SK-N-SH (cell line): ENCODE measurements around the gene PNMA1. TPM values are rescaled to one million over a fixed set of nuclear protein-coding genes. Genes with fewer than 3 reads are reported as not detected.

Source experiments
- CTCF ChIA-PET: fragments of 300-600, 350-600 bp; formaldehyde crosslinking; extraction: SDS; loops from one replicate; lab custom pipeline; 2021; lab: Yijun Ruan, JAX
- POLR2A ChIA-PET: fragments of 350-600 bp; sonication (Branson Sonifier 250); formaldehyde crosslinking; extraction: SDS; loops from one replicate; lab custom pipeline; 2020; ENCODE audit warnings: antibody characterized with exemption, inconsistent platforms; lab: Yijun Ruan, JAX
- DNase-seq: peaks from one replicate; pipeline ENCODE4 v3.0.0; 2012
- H2AFZ ChIP-seq: fragments of 200-600 bp; sonication (generic); 2 replicates; pipeline ENCODE4 v1.8.1; 2016; ENCODE audit warnings: antibody characterized with exemption, mild to moderate bottlenecking, low read depth
- H3F3A ChIP-seq: fragments of 200-600 bp; sonication (generic); replicated peaks from 2 replicates; pipeline ENCODE3; 2016; ENCODE audit warnings: antibody characterized with exemption, mild to moderate bottlenecking; ENCODE audit not compliant: insufficient read depth
- H3K27ac ChIP-seq, 2 experiments: fragments of 200-500 bp in 1 of 2; fragments of 200-600 bp in 1 of 2; sonication (Bioruptor generic) in 1 of 2; sonication (generic), shearing (Covaris generic) in 1 of 2; 2 replicates each; pipeline versions ENCODE4 v1.5.1 to v1.6.1; 2014 to 2016; ENCODE audit warnings: low read depth in 2 of 2, inconsistent platforms in 1 of 2, low read length in 1 of 2, mild to moderate bottlenecking in 1 of 2, mixed read lengths in 1 of 2
- H3K27me3 ChIP-seq: fragments of 200-600 bp; sonication (generic), shearing (Covaris generic); 2 replicates; pipeline ENCODE4 v1.6.1; 2016; ENCODE audit warnings: mixed run types; ENCODE audit not compliant: insufficient read depth
- H3K36me3 ChIP-seq, 2 experiments: fragments of 200-500 bp in 1 of 2; fragments of 200-600 bp in 1 of 2; sonication (Bioruptor generic) in 1 of 2; sonication (generic) in 1 of 2; replicated peaks in 1 of 2; 2 replicates each; pipeline versions ENCODE3 to v1.5.1; 2014 to 2016; ENCODE audit warnings: low read length in 1 of 2, mild to moderate bottlenecking in 1 of 2; ENCODE audit not compliant: insufficient read depth in 2 of 2, control insufficient read depth in 1 of 2
- H3K4me1 ChIP-seq, 2 experiments: fragments of 200-500 bp in 1 of 2; fragments of 200-600 bp in 1 of 2; sonication (Bioruptor generic) in 1 of 2; sonication (generic), shearing (Covaris generic) in 1 of 2; 2 replicates each; pipeline versions ENCODE4 v1.5.1 to v1.6.1; 2014 to 2016; ENCODE audit warnings: low read depth in 1 of 2, low read length in 1 of 2, mixed run types in 1 of 2; ENCODE audit not compliant: insufficient read depth in 2 of 2, control insufficient read depth in 1 of 2
- H3K4me2 ChIP-seq: fragments of 200-600 bp; sonication (generic), shearing (Covaris generic); 2 replicates; pipeline ENCODE4 v1.6.1; 2017; ENCODE audit warnings: mixed run types
- H3K4me3 ChIP-seq, 2 experiments: fragments of 200-500 bp in 1 of 2; fragments of 200-600 bp in 1 of 2; sonication (Bioruptor generic) in 1 of 2; sonication (generic), shearing (Covaris generic) in 1 of 2; 2 replicates each; pipeline versions ENCODE4 v1.5.1 to v1.8.1; 2014 to 2016; ENCODE audit warnings: low read depth in 2 of 2, inconsistent platforms in 1 of 2, low read length in 1 of 2, mild to moderate bottlenecking in 1 of 2, mixed read lengths in 1 of 2, moderate library complexity in 1 of 2
- H3K79me2 ChIP-seq: fragments of 200-600 bp; sonication (generic); 2 replicates; pipeline ENCODE4 v1.8.1; 2017; ENCODE audit warnings: mild to moderate bottlenecking; ENCODE audit not compliant: insufficient read depth
- H3K9ac ChIP-seq: fragments of 200-600 bp; sonication (generic); 2 replicates; pipeline ENCODE4 v1.6.1; 2017; ENCODE audit warnings: mixed run types
- H3K9me2 ChIP-seq: fragments of 200-600 bp; sonication (generic); 2 replicates; pipeline ENCODE4 v1.6.1; 2017; ENCODE audit warnings: mixed run types
- H3K9me3 ChIP-seq: fragments of 200-600 bp; sonication (generic); 2 replicates; pipeline ENCODE4 v1.6.1; 2017; ENCODE audit warnings: mixed run types, mild to moderate bottlenecking, moderate library complexity
- H4K20me1 ChIP-seq: fragments of 200-600 bp; sonication (generic); 2 replicates; pipeline ENCODE4 v1.6.1; 2017; ENCODE audit warnings: mild to moderate bottlenecking, mixed run types; ENCODE audit not compliant: insufficient read depth
- ELF1 ChIP-seq: IDR thresholded peaks from 2 replicates; pipeline ENCODE4 v1.4.0; 2012
- EP300 ChIP-seq, 2 experiments: IDR thresholded peaks; 2 replicates each; pipeline versions ENCODE4 v1.4.0 to v1.6.1; 2012; ENCODE audit warnings: borderline replicate concordance in 1 of 2, low read depth in 1 of 2, low read length in 1 of 2
- EZH2phosphoT487 ChIP-seq: fragments of 200-600 bp; sonication (generic); IDR thresholded peaks from 2 replicates; pipeline ENCODE4 v1.6.1; 2017; ENCODE audit warnings: low read depth, mixed run types, mild to moderate bottlenecking, antibody characterized with exemption, moderate library complexity, borderline replicate concordance
- FOSL2 ChIP-seq: IDR thresholded peaks from 2 replicates; pipeline ENCODE4 v1.4.0; 2012; ENCODE audit warnings: low read depth, mild to moderate bottlenecking, moderate library complexity, borderline replicate concordance
- FOXJ3 ChIP-seq: sonication (generic); formaldehyde crosslinking; IDR thresholded peaks from 2 replicates; pipeline ENCODE4 v1.5.1; 2020; ENCODE audit warnings: mild to moderate bottlenecking, missing genetic modification reagents
- FOXM1 ChIP-seq: IDR thresholded peaks from 2 replicates; pipeline ENCODE4 v1.4.0; 2012; ENCODE audit warnings: low read depth, mild to moderate bottlenecking
- GABPA ChIP-seq: IDR thresholded peaks from 2 replicates; pipeline ENCODE4 v1.4.0; 2012; ENCODE audit warnings: low read depth, mild to moderate bottlenecking
- GATA2 ChIP-seq: sonication (generic); formaldehyde crosslinking; IDR thresholded peaks from 2 replicates; pipeline ENCODE4 v1.5.0; 2020; ENCODE audit warnings: mild to moderate bottlenecking, missing genetic modification reagents
- IRF3 ChIP-seq: fragments of 150-350 bp; IDR thresholded peaks from 2 replicates; pipeline ENCODE4 v1.6.1; 2016; ENCODE audit warnings: mild to moderate bottlenecking, low read depth, low read length
- JUND ChIP-seq: IDR thresholded peaks from 2 replicates; pipeline ENCODE4 v1.4.0; 2012
- MXI1 ChIP-seq: IDR thresholded peaks from 2 replicates; pipeline ENCODE4 v1.6.1; 2012; ENCODE audit warnings: mild to moderate bottlenecking, low read depth, low read length, improper control_type of control experiment
- RCOR1 ChIP-seq: fragments of 150-350 bp; IDR thresholded peaks from 2 replicates; pipeline ENCODE4 v1.6.1; 2017; ENCODE audit warnings: antibody characterized with exemption, low read length
- RFX5 ChIP-seq: IDR thresholded peaks from 2 replicates; pipeline ENCODE4 v1.6.1; 2012; ENCODE audit warnings: mild to moderate bottlenecking, improper control_type of control experiment, low read length
- RXRA ChIP-seq: IDR thresholded peaks from 2 replicates; pipeline ENCODE4 v1.4.0; 2012; ENCODE audit warnings: low read depth, mild to moderate bottlenecking, borderline replicate concordance
- SIN3A ChIP-seq: IDR thresholded peaks from 2 replicates; pipeline ENCODE4 v1.6.1; 2012; ENCODE audit warnings: low read depth, mild to moderate bottlenecking, low read length, moderate library complexity, borderline replicate concordance
- SMC3 ChIP-seq: IDR thresholded peaks from 2 replicates; pipeline ENCODE4 v1.6.1; 2012; ENCODE audit warnings: low read depth, low read length, improper control_type of control experiment
- TAF1 ChIP-seq: IDR thresholded peaks from 2 replicates; pipeline ENCODE4 v1.6.1; 2012; ENCODE audit warnings: low read depth, mild to moderate bottlenecking, low read length, moderate library complexity, borderline replicate concordance
- TCF12 ChIP-seq: IDR thresholded peaks from 2 replicates; pipeline ENCODE4 v1.4.0; 2012
- YY1 ChIP-seq: IDR thresholded peaks from 2 replicates; pipeline ENCODE4 v1.4.0; 2012; ENCODE audit warnings: low read depth, mild to moderate bottlenecking
- WGBS: methylation state at CpG from one replicate; pipeline ENCODE4 v1.1.6; 2017; ENCODE audit warnings: low lambda C conversion rate; 5-methylcytosine and 5-hydroxymethylcytosine counted together
- polyA plus RNA-seq, 3 experiments: library from polyadenylated mRNA; depleted of rRNA; stranded (reverse); fragments of >200 nt; gene quantifications; 2 replicates each; pipeline ENCODE4 v1.2.3, GENCODE V29; 2012
- TF ChIP-seq, protein P1 (sequence below): fragments of 200-600 bp; sonication (generic); IDR thresholded peaks from 2 replicates; pipeline ENCODE4 v1.6.1; 2017; ENCODE audit warnings: antibody characterized with exemption, mild to moderate bottlenecking, moderate library complexity
- TF ChIP-seq, protein P2 (sequence below): fragments of 150-350 bp; IDR thresholded peaks from 2 replicates; pipeline ENCODE4 v1.6.1; 2017; ENCODE audit warnings: antibody characterized with exemption, low read length, low read depth, borderline replicate concordance
- TF ChIP-seq, protein P3 (sequence below): IDR thresholded peaks from 2 replicates; pipeline ENCODE4 v1.6.1; 2012; ENCODE audit warnings: mild to moderate bottlenecking, low read depth, low read length, moderate library complexity
- TF ChIP-seq, protein P4 (sequence below): IDR thresholded peaks from 2 replicates; pipeline ENCODE4 v1.4.0; 2012; ENCODE audit warnings: low read depth

The PNMA1 gene
- polyA plus RNA-seq, 1 of the 3 experiments (the other 2 are of a cell fraction), result 31.5 TPM

GRCh38 chr14:73759714-73760597 is 45.8 kb upstream of the PNMA1 start:
- WGBS, result 1% methylated on average over 37 of the region's 93 CpGs
- Histone ChIP-seq H3K36me3 (no peaks in the 10 kb centered on the region), H3K27me3 (no peaks in the 10 kb centered on the region), H2AFZ (peak overlapping the region; percentile 35; the same call in 1 of the 2 replicates), H3K9me2 (no peaks in the 10 kb centered on the region), H3K79me2 (peaks cover 75% of the 10 kb centered on the region), H3K4me3 (peak overlapping the region; percentile 67 to 72), H3K4me1 (peaks cover 46 to 61% of the 10 kb centered on the region in 2 experiments), H3K9me3 (no peaks in the 10 kb centered on the region), H4K20me1 (peaks cover 56% of the 10 kb centered on the region), H3K27ac (peak overlapping the region; percentile 85 to 96), H3F3A (peaks cover 32% of the 10 kb centered on the region), H3K4me2 (peak overlapping the region; percentile 83), H3K9ac (peak overlapping the region; percentile 73)
- ChIA-PET CTCF (interaction anchor here (0.8 to 9.6 kb wide), 11 partner anchors 11 to 92 kb away, joined by 3 to 95 read pairs (median 13); partner anchors contain the start of gene PTGR2), POLR2A (interaction anchor here (0.6 to 1.1 kb wide), 4 partner anchors 12 to 27 kb away, joined by 3 to 4 read pairs (median 3); no protein-coding TSS in a partner anchor)
- peak; percentile 92 for DNase-seq
- TF ChIP-seq ELF1 (0 out of 2 replicates have a peak, but pooled peaks have one; percentile 25), FOXJ3 (CRISPR knock-in tag) (no peak), RFX5 (no peak), SIN3A (peak; percentile 95; the same call in 1 of the 2 replicates), FOXM1 (0 out of 2 replicates have a peak, but pooled peaks have one; percentile 8), TAF1 (peak; percentile 77), GABPA (no peak), SMC3 (no peak), MXI1 (peak; percentile 91), RXRA (peak; percentile 39; the same call in 1 of the 2 replicates), YY1 (no peak), TCF12 (peak; percentile 53; the same call in 1 of the 2 replicates), EZH2phosphoT487 (no peak), RCOR1 (no peak), IRF3 (no peak), EP300 (IDR thresholded peaks at IDR 0.05; ENCODE audit: borderline replicate concordance in 1 of 2, low read depth in 1 of 2, low read length in 1 of 2) (peak in 1 of 2 experiments; percentile 28; a peak in 1 of 4 replicates), JUND (peak; percentile 88), GATA2 (no peak), FOSL2 (peak; percentile 89)
- TF ChIP-seq, protein P1, sequence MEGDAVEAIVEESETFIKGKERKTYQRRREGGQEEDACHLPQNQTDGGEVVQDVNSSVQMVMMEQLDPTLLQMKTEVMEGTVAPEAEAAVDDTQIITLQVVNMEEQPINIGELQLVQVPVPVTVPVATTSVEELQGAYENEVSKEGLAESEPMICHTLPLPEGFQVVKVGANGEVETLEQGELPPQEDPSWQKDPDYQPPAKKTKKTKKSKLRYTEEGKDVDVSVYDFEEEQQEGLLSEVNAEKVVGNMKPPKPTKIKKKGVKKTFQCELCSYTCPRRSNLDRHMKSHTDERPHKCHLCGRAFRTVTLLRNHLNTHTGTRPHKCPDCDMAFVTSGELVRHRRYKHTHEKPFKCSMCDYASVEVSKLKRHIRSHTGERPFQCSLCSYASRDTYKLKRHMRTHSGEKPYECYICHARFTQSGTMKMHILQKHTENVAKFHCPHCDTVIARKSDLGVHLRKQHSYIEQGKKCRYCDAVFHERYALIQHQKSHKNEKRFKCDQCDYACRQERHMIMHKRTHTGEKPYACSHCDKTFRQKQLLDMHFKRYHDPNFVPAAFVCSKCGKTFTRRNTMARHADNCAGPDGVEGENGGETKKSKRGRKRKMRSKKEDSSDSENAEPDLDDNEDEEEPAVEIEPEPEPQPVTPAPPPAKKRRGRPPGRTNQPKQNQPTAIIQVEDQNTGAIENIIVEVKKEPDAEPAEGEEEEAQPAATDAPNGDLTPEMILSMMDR, result no peak; the same call in 1 of the 2 replicates
- TF ChIP-seq, protein P2, sequence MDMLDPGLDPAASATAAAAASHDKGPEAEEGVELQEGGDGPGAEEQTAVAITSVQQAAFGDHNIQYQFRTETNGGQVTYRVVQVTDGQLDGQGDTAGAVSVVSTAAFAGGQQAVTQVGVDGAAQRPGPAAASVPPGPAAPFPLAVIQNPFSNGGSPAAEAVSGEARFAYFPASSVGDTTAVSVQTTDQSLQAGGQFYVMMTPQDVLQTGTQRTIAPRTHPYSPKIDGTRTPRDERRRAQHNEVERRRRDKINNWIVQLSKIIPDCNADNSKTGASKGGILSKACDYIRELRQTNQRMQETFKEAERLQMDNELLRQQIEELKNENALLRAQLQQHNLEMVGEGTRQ, result no peak
- TF ChIP-seq, protein P3, sequence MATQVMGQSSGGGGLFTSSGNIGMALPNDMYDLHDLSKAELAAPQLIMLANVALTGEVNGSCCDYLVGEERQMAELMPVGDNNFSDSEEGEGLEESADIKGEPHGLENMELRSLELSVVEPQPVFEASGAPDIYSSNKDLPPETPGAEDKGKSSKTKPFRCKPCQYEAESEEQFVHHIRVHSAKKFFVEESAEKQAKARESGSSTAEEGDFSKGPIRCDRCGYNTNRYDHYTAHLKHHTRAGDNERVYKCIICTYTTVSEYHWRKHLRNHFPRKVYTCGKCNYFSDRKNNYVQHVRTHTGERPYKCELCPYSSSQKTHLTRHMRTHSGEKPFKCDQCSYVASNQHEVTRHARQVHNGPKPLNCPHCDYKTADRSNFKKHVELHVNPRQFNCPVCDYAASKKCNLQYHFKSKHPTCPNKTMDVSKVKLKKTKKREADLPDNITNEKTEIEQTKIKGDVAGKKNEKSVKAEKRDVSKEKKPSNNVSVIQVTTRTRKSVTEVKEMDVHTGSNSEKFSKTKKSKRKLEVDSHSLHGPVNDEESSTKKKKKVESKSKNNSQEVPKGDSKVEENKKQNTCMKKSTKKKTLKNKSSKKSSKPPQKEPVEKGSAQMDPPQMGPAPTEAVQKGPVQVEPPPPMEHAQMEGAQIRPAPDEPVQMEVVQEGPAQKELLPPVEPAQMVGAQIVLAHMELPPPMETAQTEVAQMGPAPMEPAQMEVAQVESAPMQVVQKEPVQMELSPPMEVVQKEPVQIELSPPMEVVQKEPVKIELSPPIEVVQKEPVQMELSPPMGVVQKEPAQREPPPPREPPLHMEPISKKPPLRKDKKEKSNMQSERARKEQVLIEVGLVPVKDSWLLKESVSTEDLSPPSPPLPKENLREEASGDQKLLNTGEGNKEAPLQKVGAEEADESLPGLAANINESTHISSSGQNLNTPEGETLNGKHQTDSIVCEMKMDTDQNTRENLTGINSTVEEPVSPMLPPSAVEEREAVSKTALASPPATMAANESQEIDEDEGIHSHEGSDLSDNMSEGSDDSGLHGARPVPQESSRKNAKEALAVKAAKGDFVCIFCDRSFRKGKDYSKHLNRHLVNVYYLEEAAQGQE, result peak; percentile 14; the same call in 1 of the 2 replicates
- TF ChIP-seq, protein P4, sequence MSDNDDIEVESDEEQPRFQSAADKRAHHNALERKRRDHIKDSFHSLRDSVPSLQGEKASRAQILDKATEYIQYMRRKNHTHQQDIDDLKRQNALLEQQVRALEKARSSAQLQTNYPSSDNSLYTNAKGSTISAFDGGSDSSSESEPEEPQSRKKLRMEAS, result peak; percentile 84
